Activated CD8-positive, alpha-beta memory T cell treated with anti-CD3 and anti-CD28 coated beads, Interleukin-2, amount 50 U/mL, for 48 hours (primary cell): ENCODE measurements around the gene BABAM1.
"Not testable (repeated sequence)": the region's sequence is repeated elsewhere in the genome, so short reads cannot be mapped to it uniquely, and the experiment has no call there.

Experiments used
- DNase-seq: peaks from one replicate; pipeline ENCODE4 v3.0.0-alpha.2; 2020

Gene BABAM1

DNA sequence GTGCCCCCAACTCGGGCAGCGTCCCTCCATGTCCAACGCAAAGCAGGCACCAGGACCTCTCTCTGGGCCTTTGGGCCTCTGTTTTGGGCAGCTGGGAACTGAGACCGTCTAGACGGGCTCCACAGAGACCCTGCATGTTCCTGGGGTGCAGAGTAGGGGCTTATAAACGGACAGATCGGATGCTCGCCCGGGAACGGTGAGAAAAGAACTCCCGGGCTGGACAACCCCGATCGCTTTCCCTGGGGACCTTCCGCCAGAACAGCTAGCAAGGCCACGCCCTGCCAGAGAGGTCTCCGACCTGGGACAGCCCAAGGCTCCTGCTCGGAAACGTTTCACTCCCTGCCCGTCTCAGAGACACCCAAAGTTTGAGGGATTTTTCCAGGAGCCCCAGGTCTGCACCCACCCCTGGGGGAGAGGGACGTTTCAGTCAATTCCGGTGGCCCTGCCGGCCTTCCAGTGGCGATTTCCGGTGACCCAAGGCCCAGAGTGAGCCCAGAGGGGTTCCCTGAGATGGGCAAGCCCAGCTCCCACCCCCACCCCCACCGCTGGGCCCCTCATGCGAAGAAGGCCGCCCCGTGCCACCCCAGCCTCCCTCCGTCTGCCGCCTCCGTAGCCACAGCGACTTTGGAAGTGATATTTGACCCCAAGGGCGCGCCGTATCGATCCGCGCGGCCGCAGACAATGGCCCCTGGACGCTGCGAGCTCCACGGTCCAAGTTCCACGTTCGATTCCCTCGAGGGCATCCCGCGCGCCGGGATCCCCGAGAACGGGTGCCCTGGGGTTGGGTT, 23.2 kb upstream of the BABAM1 start:
- DNase-seq: no peak

GRCh38 chr19:17244618-17245534, 22.4 kb upstream of the BABAM1 start:
- no peak for DNase-seq

DNA sequence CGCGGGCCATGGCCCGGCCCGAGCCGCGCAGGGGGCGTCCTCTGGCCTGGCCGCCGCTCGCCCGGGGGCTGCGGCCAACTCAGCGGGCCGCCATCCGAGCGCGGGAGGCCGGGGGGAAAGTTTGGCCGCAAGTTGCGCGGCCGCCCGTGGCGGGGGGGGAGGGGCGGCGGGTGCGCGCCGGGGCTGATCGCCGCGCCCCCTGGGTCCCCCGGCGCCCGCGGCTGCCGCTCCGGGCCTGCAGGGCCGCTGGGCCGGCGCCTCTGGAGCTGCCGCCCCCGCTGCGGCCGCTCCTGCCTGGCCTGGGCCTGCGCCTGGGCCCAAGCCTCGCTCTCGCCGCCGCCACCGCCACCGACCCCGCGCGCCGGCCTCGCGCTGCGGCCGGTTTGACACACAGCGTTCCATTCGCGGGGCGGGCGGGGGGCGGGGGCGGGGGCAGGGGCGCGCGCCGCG, 21.7 kb upstream of the BABAM1 start, which contains the start of gene NR2F6:
Gene NR2F6 (minus strand): TSS at position 385 of the 450 bp plus-strand sequence. CDS start 699 bp downstream, outside the sequence.
- DNase-seq: no peak

DNA sequence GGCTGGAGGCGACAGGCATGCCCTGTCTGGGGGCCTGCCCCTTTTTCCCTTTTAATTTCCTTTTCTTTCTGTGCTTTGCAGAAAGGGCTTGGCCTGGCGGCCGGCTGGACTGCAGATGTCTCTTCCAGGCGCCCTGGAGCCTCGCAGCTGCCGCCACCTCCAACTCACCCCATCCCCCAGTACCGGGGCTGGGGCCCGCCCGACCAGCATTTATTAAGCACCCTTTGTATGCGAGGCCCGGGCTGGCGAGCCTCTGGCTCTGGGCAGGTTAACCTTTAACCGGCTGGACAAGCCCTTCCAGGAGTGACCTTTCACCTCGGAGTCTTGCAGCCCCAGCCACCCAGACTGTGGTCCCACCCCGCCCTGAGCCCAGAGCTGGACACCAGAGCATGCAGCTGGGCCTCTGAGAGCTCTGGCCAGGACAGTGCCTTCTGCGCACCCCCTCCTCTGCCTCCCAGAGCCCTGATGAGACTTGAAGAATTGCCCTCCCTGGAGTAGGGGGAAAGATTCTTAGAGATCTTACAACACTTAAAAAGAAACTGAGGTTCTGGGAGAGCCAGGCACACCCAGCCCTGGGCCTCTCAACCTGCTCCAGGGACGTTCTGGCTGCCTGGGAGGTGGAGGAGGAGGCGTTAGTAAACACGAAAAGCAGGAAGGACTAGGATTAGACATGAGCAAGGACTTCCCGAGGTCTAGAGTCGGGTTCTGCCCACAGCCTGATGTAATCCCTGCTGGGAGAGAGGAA, 20.4 kb upstream of the BABAM1 start:
- DNase-seq: no peak

DNA sequence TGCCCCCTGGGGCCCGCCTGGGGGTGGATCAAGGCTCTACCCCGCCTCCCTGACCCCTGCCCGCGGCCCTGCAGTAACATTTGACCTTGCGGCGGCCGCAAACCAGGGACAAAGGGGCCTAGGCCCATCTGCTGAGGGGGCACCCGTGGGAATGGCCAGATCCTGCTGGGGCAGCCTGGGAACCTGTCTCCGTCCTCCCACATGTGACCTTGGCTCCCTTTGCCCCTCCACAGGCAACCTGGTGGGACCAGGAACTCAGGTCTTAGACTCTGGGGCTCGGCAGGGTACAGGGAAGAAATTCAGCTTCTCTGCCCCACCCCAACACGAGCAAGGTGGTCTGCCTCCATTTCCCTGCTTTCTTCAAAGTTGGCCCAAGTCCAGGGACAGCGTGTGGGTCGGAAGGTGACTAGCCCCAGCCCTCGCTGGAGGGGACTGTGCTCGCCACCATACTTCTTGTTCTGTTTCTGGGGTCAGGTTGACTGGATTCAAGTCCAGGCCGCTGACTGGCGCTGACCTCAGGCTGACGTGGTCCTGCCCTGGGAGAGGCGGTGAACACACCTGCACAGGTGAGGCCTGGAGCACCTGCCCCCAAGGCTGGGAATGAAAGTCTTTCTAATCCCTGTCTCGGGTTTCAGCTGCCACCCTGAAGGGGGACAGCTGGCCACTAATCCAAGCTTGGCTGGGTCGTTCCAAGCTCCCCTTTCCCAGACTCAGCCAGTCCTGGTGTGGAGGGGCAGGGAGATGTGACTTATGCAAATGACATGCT, 19.0 kb upstream of the BABAM1 start:
- DNase-seq: no peak

DNA sequence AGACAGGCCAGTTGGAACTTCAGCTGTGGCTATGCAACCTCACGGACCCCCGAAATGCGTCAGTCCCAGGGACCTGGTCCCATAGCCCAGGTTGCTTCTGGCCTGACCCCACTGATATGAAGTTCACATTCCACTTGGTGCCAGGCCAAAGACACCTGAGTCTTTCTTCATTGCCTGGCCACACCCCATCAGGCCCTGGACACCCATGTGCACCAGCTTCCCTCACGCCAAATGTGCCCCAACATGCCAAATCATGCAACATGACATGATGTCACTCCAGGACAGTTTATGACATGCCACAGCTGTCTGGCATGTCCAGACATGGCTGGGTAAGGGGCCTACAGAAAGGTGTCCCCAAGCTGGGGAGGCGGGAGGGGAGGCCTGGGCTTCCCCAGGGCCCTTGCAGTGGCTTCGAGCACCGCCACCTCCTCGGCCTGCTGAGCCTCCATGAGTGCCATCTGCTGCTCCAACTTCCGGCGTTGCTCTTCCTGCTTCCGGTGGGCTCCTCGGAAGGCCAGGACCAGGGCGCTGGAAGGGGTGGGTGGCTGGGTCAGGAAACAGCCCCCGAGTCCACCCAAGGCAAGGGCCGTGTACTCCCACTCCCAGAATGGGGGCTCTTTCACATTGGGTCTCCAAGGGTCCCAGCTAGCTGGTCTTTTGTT, 17.2 kb upstream of the BABAM1 start:
- no peak for DNase-seq

DNA sequence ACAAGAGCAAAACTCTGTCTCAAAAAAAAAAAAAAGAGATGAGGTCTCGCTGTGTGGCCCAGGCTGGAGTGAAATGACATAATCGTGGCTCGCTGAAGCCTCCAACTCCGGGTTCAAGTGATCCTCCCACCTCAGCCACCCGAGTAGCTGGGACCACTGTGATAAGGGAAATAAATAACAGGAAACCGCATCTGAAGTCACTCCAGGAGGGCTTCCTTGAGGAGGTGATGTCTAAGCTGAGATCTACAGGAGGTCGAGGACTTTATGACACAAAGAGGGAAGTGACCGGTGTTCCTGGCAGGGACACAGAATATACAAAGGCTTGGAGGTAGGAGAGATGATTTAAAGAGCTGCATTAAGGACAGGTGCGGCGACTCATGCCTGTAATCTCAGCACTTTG, 12.6 kb upstream of the BABAM1 start:
- no peak for DNase-seq

DNA sequence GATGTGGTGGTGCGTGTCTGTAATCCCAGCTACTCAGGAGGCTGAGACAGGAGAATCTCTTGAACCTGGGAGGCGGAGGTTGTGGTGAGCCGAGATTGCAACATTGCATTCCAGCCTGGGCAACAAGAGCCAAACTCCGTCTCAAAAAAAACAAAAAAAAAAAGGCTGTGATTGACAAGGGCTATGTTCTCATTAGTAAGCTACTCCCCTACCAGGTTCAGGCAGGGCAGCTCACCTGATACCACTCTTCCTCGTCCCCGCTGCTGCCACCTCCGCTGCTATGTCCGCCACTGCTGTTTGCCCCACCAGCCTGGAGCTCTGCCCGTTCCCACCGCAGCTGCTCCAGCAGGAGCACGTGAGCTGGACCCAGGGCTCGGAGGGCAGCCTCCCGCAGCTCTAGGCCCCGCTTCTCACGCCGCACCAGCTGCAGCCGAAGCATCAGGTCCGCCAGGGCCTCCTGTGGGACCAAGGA, 12.1 kb upstream of the BABAM1 start:
- no peak for DNase-seq

DNA sequence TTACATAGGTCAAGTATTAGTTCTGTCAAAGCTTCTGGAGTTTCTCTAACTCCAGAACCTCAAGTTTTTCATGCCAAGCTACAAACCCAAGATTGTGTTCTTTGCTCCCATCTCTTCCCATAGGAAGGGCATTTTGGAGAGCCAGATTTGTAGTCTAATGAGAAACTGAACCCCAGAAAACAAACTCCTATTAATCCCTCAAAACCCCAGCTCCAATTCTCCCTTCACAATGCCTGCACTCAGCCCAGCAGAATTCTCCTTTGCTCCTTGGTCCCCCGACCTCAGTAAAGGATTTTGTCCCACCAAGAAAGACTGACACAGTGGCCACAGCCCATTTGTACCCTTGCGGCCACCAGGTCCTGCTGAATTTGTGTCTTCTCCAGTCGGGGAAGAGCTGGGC, 11.1 kb upstream of the BABAM1 start:
- DNase-seq: no peak

DNA sequence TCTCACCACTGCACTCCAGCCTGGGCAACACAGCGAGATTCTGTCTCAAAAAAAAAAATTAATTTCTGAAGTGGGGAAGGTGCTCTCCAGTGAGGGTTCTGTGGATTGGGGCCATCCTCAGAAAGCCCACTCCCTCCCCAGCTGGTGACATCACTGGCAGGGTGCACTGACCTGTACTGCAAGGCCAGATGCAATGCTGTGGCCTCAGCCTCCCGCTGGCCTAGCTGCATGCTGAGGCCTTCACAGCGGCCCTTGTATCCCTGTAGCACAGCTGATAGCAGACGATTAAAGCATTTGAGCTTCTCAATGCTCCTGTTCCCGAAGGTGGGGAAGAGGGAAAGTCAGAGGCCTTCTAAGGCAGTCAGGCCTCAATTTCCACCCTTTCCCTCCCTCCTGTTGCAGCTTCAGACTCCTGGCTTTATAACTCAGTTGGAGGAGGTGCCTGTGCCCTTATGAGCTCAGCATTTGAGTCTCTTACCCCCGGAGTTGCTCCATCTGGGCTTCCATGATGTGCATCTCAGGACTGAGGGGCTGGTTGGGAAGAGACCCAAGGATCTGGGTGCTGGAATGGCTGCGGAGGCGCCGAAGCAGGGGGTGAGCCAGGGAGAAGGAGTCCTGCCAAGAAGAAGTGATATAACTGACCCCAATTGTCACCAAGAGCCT, 8.0 kb upstream of the BABAM1 start:
- DNase-seq: no peak

- DNase-seq: no peak
Observed at GRCh38 chr19:17259934-17260333, 7.3 kb upstream of the BABAM1 start.

GRCh38 chr19:17260842-17261325, 6.4 kb upstream of the BABAM1 start:
- peak; percentile 97 for DNase-seq

DNA sequence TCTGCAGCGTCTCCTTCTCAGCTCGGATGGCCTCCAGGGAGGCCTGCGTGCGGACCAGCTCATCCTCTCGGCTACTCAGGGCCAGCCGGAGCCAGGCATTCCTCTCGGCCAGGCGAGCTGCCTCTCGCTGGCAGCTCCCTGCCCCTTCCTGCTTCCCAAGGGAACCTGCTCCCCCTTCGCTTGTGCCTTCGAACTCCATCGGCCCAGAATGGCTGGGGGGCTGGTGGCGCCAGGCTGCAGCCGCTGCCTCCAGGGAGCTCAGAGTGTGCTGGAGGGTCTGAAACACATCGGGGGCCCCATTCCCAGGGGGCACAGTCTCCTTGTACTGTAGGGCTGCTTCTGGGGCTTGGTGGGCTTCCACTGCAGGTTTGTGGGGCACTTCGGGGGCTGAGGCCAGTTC, 4.7 kb upstream of the BABAM1 start:
- no peak for DNase-seq

DNA sequence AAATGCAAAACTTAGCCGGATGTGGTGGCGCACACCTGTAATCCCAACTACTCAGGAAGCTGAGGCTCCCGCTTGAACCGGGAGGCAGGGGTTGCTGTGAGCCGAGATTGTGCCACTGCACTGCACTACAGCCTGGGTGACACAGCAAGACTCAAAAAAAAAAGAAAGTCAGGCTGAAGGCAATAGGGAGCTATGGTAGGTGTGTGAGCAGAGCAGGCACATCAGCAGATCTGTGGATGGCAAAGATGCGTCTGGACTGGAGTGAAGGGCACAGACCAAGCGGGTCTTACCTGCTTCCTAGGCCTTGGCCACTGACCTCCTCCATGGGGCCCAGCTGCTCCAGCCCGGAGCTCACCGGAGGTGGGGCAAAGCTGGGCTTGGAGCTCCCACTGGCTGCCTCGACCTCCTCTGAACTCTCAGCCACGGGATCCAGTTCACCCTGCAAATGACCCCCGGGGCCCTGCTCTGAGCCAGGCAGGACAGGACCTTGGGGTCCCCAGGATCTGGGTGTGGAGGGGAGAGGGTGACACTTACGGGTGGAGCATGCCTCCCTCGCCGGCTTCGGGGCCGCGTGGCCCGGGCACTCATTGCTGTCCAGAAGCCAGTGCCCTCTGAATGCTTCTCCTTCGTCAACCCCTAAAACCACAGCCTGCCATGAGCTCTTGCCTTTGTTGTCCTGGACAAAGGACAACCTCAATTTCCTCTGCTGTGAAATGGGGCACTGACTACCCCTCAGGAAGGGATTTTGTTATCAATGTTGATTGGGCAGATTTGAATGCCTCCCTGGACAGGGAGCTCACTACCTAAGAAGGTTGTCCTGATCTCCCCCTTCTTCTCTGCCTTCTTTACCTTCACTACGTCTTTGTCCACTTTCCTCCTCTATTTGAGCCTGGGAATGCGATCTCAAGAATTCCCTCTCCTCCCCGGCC, 3.3 kb upstream of the BABAM1 start:
- no peak for DNase-seq

GRCh38 chr19:17264641-17264979, 2.6 kb upstream of the BABAM1 start, which contains the start of gene USHBP1:
Gene USHBP1 (minus strand): TSS chr19:17264745. CDS start chr19:17264299, 446 bp downstream.
- no peak for DNase-seq

- DNase-seq: no peak
Observed at GRCh38 chr19:17266026-17266425, 1.2 kb upstream of the BABAM1 start.

GRCh38 chr19:17266589-17266974, 661 bp upstream of the BABAM1 start:
- DNase-seq: no peak

GRCh38 chr19:17268754-17269153, 1.5 kb downstream of the BABAM1 start:
- no peak for DNase-seq

GRCh38 chr19:17274892-17275291, 7.6 kb downstream of the BABAM1 start:
- DNase-seq: not testable (repeated sequence)
